HepG2 (cell line): Measurements from ENCODE around the gene LRIF1. TPM values are rescaled to one million over a fixed set of nuclear protein-coding genes. Genes with fewer than 3 reads are reported as not detected.

Source experiments
- ASH2L ChIP-seq: fragments of 300-600, 200-600 bp; sonication (generic); IDR thresholded peaks from 2 replicates; pipeline ENCODE4 v1.7.0; 2017; ENCODE audit warnings: low read depth, mild to moderate bottlenecking, moderate library complexity, mixed read lengths, low read length; ENCODE audit not compliant: insufficient read length
- BRD4 ChIP-seq: sonication (generic); formaldehyde crosslinking; IDR thresholded peaks from 2 replicates; pipeline ENCODE4 v1.4.0; 2020; ENCODE audit warnings: missing genetic modification reagents
- GABPA ChIP-seq, 2 experiments: IDR thresholded peaks; 2 replicates each; pipeline ENCODE4 v1.6.1; 2011 to 2016; ENCODE audit warnings: low read depth in 2 of 2, low read length in 1 of 2, missing biosample characterization in 1 of 2, missing genetic modification characterization in 1 of 2
- HDAC2 ChIP-seq: sonication (generic); formaldehyde crosslinking; IDR thresholded peaks from 2 replicates; pipeline ENCODE4 v1.4.0; 2020; ENCODE audit warnings: missing genetic modification reagents
- IRX3 ChIP-seq: sonication (generic); formaldehyde crosslinking; IDR thresholded peaks from 2 replicates; pipeline ENCODE4 v1.8.1; 2023; ENCODE audit warnings: mild to moderate bottlenecking, low read depth, missing genetic modification reagents, borderline replicate concordance
- MAFG ChIP-seq: sonication (generic); formaldehyde crosslinking; IDR thresholded peaks from 2 replicates; pipeline ENCODE4 v1.5.1; 2020; ENCODE audit warnings: mild to moderate bottlenecking, missing genetic modification reagents
- MEIS1 ChIP-seq: sonication (generic); formaldehyde crosslinking; IDR thresholded peaks from 2 replicates; pipeline ENCODE4 v1.9.0; 2021; ENCODE audit warnings: mild to moderate bottlenecking, missing genetic modification reagents, moderate library complexity, borderline replicate concordance
- MIXL1 ChIP-seq: IDR thresholded peaks from 2 replicates; pipeline ENCODE4 v1.6.1; 2016
- NFE2 ChIP-seq: sonication (generic); formaldehyde crosslinking; IDR thresholded peaks from 2 replicates; pipeline ENCODE4 v1.4.0; 2020; ENCODE audit warnings: missing genetic modification reagents
- PHF8 ChIP-seq: sonication (generic); formaldehyde crosslinking; IDR thresholded peaks from 2 replicates; pipeline ENCODE4 v1.5.0; 2020; ENCODE audit warnings: missing genetic modification reagents
- RFXANK ChIP-seq: IDR thresholded peaks from 2 replicates; pipeline ENCODE4 v1.6.1; 2016
- ZBTB25 ChIP-seq: IDR thresholded peaks from 2 replicates; pipeline ENCODE4 v1.6.1; 2018; ENCODE audit warnings: missing genetic modification reagents
- ZBTB38 ChIP-seq: sonication (generic); formaldehyde crosslinking; IDR thresholded peaks from 2 replicates; pipeline ENCODE4 v1.5.1; 2020; ENCODE audit warnings: mild to moderate bottlenecking, missing genetic modification reagents
- ZBTB7B ChIP-seq: sonication (generic); formaldehyde crosslinking; IDR thresholded peaks from 2 replicates; pipeline ENCODE4 v1.4.0; 2020; ENCODE audit warnings: missing genetic modification reagents
- ZBTB8A ChIP-seq: sonication (generic); formaldehyde crosslinking; IDR thresholded peaks from 2 replicates; pipeline ENCODE4 v1.4.0; 2020; ENCODE audit warnings: mild to moderate bottlenecking, low read depth, missing genetic modification reagents, borderline replicate concordance
- ZNF160 ChIP-seq: sonication (generic); formaldehyde crosslinking; IDR thresholded peaks from 2 replicates; pipeline ENCODE4 v1.8.0; 2022; ENCODE audit warnings: mild to moderate bottlenecking, inconsistent platforms, missing genetic modification reagents
- ZNF207 ChIP-seq: fragments of 450-650 bp; IDR thresholded peaks from 2 replicates; pipeline ENCODE4 v1.6.1; 2016; ENCODE audit warnings: antibody characterized with exemption, borderline replicate concordance
- ZNF441 ChIP-seq: sonication (generic); formaldehyde crosslinking; IDR thresholded peaks from 2 replicates; pipeline ENCODE4 v1.7.0; 2021; ENCODE audit warnings: missing genetic modification reagents, borderline replicate concordance
- ZNF572 ChIP-seq: sonication (generic); formaldehyde crosslinking; IDR thresholded peaks from 2 replicates; pipeline ENCODE4 v1.5.1; 2020; ENCODE audit warnings: mild to moderate bottlenecking, missing genetic modification reagents
- ZNF615 ChIP-seq: sonication (generic); formaldehyde crosslinking; IDR thresholded peaks from 2 replicates; pipeline ENCODE4 v1.5.0; 2020; ENCODE audit warnings: mild to moderate bottlenecking, missing genetic modification reagents, borderline replicate concordance
- ZNF780A ChIP-seq: sonication (generic); formaldehyde crosslinking; IDR thresholded peaks from 2 replicates; pipeline ENCODE4 v1.8.0; 2022; ENCODE audit warnings: mild to moderate bottlenecking, missing genetic modification reagents, moderate library complexity
- ZSCAN29 ChIP-seq: sonication (generic); formaldehyde crosslinking; conservative IDR thresholded peaks from 2 replicates; pipeline ENCODE4 v1.4.0; 2020; ENCODE audit warnings: mild to moderate bottlenecking, missing genetic modification reagents
- ZSCAN5A ChIP-seq: sonication (generic); formaldehyde crosslinking; IDR thresholded peaks from 2 replicates; pipeline ENCODE4 v1.8.0; 2022; ENCODE audit warnings: mild to moderate bottlenecking, missing genetic modification reagents, borderline replicate concordance
- ZSCAN9 ChIP-seq: IDR thresholded peaks from 2 replicates; pipeline ENCODE4 v1.6.1; 2016; ENCODE audit warnings: borderline replicate concordance
- polyA plus RNA-seq, 8 experiments: library from polyadenylated mRNA; depleted of rRNA in 3 of 8; stranded (reverse) in 7 of 8; unstranded in 1 of 8; fragments of >200 nt; fragmentation: Illumina TruSeq in 4 of 8; extraction: Trizol in 4 of 8; gene quantifications; 2 replicates each; pipeline versions ENCODE4 v1.2.1 to v1.2.3, GENCODE V29; 2011 to 2016; ENCODE audit warnings: low read depth in 4 of 8, missing spikeins in 1 of 8, mixed read lengths in 1 of 8; ENCODE audit not compliant: insufficient read depth in 1 of 8
- total RNA-seq, 5 experiments: library from RNA; depleted of rRNA; stranded (reverse); fragments of >200 nt; fragmentation: Illumina TruSeq; extraction: Trizol; gene quantifications; 2 replicates each; pipeline ENCODE4 v1.2.3, GENCODE V29; 2016; ENCODE audit warnings: low read depth in 1 of 5
- TF ChIP-seq, protein P1 (sequence below): sonication (generic); formaldehyde crosslinking; IDR thresholded peaks from 2 replicates; pipeline ENCODE4 v1.4.0; 2020; ENCODE audit warnings: missing genetic modification reagents
- TF ChIP-seq, protein P2 (sequence below): IDR thresholded peaks from 2 replicates; pipeline ENCODE4 v1.6.1; 2016; ENCODE audit warnings: low read depth, borderline replicate concordance

Gene LRIF1
- total and polyA plus RNA-seq, 2 of the 13 experiments (the other 11 are each of a cell fraction or from before 2014, with no cell fraction given): 18.4 to 42.4 TPM

GRCh38 chr1:110962892-110963690 lies 631 bp downstream of the LRIF1 start (continued):
- TF ChIP-seq MEIS1: no peak
- TF ChIP-seq ZNF572: peak; percentile 82; the same call in 1 of the 2 replicates
- TF ChIP-seq, protein P1, sequence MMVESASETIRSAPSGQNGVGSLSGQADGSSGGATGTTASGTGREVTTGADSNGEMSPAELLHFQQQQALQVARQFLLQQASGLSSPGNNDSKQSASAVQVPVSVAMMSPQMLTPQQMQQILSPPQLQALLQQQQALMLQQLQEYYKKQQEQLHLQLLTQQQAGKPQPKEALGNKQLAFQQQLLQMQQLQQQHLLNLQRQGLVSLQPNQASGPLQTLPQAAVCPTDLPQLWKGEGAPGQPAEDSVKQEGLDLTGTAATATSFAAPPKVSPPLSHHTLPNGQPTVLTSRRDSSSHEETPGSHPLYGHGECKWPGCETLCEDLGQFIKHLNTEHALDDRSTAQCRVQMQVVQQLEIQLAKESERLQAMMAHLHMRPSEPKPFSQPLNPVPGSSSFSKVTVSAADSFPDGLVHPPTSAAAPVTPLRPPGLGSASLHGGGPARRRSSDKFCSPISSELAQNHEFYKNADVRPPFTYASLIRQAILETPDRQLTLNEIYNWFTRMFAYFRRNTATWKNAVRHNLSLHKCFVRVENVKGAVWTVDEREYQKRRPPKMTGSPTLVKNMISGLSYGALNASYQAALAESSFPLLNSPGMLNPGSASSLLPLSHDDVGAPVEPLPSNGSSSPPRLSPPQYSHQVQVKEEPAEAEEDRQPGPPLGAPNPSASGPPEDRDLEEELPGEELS (CRISPR knock-in tag): no peak
- TF ChIP-seq ZNF207: no peak
- TF ChIP-seq PHF8 (CRISPR knock-in tag): no peak; the same call in 1 of the 2 replicates
- TF ChIP-seq ZNF615 (CRISPR knock-in tag): peak; percentile 80; the same call in 1 of the 2 replicates
- TF ChIP-seq MIXL1 (CRISPR knock-in tag): 0 out of 2 replicates have a peak, but pooled peaks have one; percentile 34
- TF ChIP-seq ZBTB7B (CRISPR knock-in tag): no peak
- TF ChIP-seq ZBTB8A (CRISPR knock-in tag): 0 out of 2 replicates have a peak, but pooled peaks have one; percentile 65
- peak; percentile 90 for TF ChIP-seq ZSCAN9 (CRISPR knock-in tag)
- TF ChIP-seq NFE2 (CRISPR knock-in tag): no peak
- TF ChIP-seq ZNF160 (CRISPR knock-in tag): no peak
- TF ChIP-seq ASH2L: no peak
- no peak for TF ChIP-seq ZBTB38
- peak; percentile 2; the same call in 1 of the 2 replicates for TF ChIP-seq ZSCAN5A (CRISPR knock-in tag)
- TF ChIP-seq ZSCAN29 (CRISPR knock-in tag): no peak
- TF ChIP-seq, protein P2, sequence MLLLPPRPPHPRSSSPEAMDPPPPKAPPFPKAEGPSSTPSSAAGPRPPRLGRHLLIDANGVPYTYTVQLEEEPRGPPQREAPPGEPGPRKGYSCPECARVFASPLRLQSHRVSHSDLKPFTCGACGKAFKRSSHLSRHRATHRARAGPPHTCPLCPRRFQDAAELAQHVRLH: 0 out of 2 replicates have a peak, but pooled peaks have one; percentile 35
- TF ChIP-seq ZNF441 (CRISPR knock-in tag): peak; percentile 51; the same call in 1 of the 2 replicates
- TF ChIP-seq ZBTB25 (CRISPR knock-in tag): peak; percentile 57; the same call in 1 of the 2 replicates
- peak; percentile 29; the same call in 1 of the 2 replicates for TF ChIP-seq HDAC2
- peak; percentile 18 for TF ChIP-seq BRD4 (CRISPR knock-in tag)
- no peak for TF ChIP-seq RFXANK
- 0 out of 2 replicates have a peak, but pooled peaks have one; percentile 22 for TF ChIP-seq ZNF780A (CRISPR knock-in tag)
- no peak for TF ChIP-seq GABPA (IDR thresholded peaks at IDR 0.05; ENCODE audit: low read depth, low read length)
- no peak for TF ChIP-seq GABPA (CRISPR knock-in tag; IDR thresholded peaks at IDR 0.05; ENCODE audit: low read depth)
- peak; percentile 78; the same call in 1 of the 2 replicates for TF ChIP-seq IRX3 (CRISPR knock-in tag)
- no peak for TF ChIP-seq MAFG
